Activated CD4-positive, alpha-beta T cell treated with anti-CD3 and anti-CD28 coated beads for 4 hours (primary cell): ENCODE data around the gene NUP160.
"Not testable (repeated sequence)": the region's sequence is repeated elsewhere in the genome, so short reads cannot be mapped to it uniquely, and the experiment has no call there.

Source experiments
- DNase-seq, 2 donors: peaks; one replicate each; pipeline ENCODE4 v3.0.0-alpha.2; 2020

NUP160 gene

DNA sequence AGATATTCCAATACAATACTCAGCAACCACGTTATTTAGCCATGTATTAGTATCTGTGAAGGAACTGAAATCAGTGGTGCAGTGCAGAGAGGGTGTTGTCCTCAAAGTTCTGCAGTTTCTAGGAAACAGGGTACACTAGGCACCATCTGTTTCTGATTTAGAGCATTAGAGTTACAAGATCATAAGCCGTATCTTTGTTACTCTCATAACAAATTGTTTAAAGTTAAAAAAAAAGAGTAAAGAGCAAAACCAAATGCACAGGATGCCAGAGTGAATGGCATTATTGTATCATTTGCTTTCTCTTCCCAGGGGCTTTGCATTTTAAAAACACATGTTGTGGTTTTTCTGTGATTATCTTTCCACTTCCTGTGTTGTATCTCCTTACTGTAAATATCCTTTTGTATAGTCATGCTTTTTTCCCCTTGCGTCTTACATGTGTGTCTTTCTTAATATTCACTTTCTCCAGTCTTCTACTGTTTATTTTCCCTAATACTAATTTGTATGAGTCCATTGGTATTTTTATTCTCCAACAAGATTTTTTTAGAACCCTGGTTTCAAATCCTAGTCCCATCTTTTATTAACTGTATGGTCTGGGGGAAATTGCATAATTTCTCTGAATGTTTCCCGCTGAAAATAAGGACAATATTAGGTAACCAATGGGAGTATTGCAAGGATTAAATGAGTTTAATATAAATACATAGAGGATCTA, 15.2 kb upstream of the NUP160 start:
- DNase-seq: no peak

DNA sequence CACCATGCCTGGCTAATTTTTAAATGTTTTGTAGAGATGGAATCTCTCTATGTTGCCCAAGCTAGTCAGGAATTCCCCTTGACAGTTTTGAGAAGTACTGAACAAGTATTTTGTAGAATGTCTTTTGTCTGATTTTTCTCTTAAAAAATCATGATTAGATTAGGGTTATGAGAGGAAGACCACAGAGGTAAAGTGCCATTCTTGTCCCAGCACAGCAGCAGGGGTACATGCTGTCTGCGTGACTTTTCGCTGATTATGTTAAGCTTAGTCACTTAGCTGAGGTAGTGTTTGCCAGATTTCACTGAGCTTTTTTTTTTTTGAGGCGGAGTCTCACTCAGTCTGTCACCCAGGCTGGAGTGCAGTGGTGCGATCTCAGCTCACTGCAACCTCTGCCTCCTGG, 13.6 kb upstream of the NUP160 start:
- no peak for DNase-seq

- no peak for DNase-seq
These were observed 12.4 kb upstream of the NUP160 start for GRCh38 chr11:47860536-47860935.

DNA sequence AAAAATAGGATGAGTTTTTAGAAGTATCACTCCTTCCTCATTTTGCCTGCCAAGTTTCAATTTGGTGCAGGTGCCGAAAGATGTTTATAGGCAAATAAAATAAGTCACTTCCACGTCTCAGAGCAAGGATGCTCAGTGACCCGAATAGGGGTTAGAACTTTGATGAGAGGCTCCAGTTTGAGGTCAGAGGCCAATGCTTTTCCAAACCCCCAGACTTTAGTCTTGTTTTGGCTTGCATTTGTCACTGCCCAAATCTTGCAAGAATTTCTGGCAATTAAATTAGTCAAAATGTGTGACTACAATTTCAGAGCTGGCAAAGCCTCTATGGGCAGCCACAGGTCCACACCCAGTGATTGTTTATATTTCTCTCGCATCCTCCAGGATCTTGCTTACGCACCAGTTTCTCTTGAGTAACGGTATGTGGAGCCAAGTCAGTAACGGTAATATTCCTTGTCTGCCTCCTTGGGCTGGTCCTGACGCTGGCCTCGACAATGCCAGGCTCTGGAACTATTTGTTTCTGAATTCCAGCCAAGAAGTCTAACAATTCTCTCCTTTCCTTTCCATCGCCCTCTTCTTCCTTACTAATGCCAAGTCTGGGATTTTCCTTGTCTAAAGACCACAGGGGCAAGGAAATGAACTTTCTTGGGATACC, 9.9 kb upstream of the NUP160 start:
- no peak for DNase-seq

DNA sequence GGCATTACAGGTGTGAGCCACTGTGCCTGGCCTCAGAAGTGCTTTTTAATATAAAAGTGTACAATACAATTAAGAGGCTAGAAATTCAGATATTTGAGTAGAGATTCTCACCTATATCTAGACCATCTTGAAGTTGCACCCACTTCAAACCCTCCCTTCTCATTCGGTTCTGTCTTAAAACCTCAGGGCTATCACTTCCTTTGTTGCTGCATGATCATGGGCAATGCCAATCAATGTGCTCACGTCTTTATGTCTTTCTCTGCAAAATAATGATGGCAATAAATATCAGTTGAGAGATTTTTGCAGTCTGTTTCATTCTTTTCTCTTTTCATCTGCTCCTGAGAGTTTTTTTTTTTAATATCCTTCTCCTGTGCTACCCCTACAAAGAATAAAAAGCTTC, 9.3 kb upstream of the NUP160 start:
- no peak for DNase-seq

DNA sequence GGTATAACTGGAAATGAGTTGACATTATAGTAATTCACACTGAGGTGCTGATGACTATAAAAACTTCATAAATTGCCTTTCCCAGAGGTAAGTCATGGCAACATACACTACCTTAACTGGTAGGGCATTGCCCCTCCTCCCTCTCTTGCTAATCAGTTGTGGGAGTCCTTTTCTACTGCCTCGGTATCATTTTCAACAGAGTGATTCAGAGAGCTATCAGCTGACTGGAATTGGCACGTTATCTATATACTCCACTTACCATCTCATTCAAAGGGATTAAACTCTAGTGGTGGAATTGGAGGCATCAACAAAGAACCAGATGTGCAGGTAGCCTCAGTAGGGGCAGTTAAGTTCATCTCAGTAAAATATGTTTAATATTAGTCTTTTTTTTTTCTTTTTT, 8.0 kb upstream of the NUP160 start:
- no peak for DNase-seq

DNA sequence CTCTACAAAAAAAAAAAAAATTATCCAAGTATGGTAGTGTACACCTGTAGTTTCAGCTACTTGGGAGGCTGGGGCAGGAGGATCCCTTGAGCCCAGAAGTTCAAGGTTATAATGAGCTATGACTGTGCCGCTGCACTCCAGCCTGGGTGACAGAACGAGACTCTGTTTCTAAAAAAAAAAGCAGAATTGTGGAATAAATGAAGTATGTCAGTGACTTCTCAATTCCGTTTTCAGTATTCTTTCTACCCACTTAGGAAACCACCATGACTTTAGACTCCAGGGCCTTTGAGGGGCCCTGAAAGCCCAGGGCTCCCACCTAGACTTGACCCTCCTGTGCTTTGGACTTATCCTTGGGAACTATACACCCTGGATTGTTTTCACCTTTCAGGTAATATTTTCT, 6.5 kb upstream of the NUP160 start:
- DNase-seq: no peak

GRCh38 chr11:47852053-47852452, 3.9 kb upstream of the NUP160 start:
- DNase-seq: no peak

DNA sequence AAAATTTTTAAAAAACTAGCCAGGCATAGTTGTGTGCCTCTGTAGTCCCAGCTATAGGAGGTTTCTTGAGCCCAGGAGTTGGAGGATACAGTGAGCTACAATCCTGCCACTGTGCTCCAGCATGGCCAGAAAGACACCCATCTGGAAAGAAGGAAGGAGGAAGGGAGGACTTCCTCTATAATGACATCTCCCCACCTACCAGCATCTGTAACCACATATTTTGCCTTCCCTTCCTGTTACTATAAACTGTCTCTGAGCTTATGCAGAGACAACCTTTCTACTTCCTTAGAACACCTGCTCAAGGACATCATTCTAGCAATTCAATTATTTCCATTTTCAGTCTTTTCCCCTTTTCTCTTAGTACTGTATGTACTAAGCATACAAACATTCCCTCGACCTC, 2.2 kb upstream of the NUP160 start:
- DNase-seq: no peak

GRCh38 chr11:47848700-47849155, 578 bp upstream of the NUP160 start:
- no peak for DNase-seq

DNA sequence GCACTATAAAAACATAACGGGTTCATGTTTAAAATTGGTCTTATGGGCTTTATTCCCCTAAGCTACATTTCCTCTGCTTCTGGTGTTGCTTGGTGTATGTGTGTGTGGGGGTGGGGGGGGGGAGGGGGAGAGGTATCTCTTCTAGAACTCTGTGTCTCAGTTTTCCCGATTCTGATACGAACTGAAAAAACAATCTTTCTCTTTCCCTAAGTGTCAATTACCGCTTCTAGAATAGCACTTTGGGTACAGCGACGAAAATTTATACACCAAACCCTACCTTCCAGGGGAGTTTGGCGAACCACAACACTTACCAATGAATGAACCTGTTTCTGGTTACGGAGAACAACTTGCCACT, 636 bp downstream of the NUP160 start:
- DNase-seq: no peak

DNA sequence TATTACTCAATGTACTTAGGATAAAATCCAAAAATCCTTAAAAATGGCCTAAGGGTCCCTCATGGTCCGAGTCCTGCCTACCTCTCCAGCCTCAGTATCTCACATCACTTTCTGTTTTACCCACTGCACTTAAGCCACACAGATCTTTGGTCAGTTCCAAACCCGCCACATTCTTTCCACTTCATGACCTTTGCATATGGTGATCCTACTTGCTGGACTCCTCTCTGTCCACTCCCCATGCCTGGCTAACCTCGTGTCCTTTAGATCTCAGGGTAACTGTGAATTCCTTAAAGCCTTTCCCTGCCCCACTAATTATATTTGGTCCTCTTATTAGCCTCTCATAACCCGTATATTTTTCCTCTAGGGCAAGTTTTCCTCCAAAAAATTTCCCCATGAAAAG, 1.2 kb downstream of the NUP160 start:
- DNase-seq: no peak

GRCh38 chr11:47843361-47844055, 4.6 kb downstream of the NUP160 start:
- no peak for DNase-seq

- DNase-seq: no peak
These were observed 5.4 kb downstream of the NUP160 start for GRCh38 chr11:47842749-47843148.

DNA sequence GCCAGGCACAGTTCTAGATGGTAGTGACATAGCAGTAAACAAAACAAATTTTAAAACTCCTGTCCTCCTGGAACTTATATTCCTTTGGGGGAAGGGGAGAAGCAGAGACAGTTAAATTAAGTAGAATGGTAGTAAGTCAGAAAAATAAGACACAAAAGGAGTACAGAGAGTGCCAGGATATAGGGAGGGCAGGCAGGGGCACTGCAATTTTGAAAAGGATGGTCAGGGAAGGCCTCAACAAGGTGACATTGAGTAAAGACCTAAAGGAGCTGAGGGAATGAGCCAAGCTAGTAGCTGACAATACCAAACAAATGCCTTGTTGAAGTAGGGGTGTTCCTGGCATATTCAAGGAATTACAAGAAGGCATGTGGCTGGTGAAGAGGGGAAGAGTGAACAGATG, 10.2 kb downstream of the NUP160 start:
- DNase-seq: no peak

- no peak for DNase-seq
These were observed 10.9 kb downstream of the NUP160 start for GRCh38 chr11:47837292-47837691.

- DNase-seq: not testable (repeated sequence)
These were observed 18.1 kb downstream of the NUP160 start for GRCh38 chr11:47830013-47830412.

DNA sequence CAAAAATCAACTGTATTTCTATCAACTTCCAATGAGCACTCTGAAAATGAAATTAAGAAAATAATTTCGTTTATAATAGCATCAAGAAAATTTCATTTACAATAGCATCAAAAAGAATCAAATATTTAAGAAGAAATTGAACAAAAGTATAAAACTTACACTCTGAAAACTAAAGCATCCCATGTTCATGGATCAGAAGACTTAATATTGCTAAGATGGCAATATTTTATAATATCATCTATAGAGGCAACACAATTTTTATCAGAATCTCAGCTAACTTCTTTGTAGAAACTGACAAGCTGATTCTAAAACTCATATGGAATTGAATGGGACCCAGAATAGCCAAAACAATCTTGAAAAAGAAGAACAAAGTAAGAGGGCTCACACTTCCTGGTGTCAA, 19.9 kb downstream of the NUP160 start:
- DNase-seq: no peak

DNA sequence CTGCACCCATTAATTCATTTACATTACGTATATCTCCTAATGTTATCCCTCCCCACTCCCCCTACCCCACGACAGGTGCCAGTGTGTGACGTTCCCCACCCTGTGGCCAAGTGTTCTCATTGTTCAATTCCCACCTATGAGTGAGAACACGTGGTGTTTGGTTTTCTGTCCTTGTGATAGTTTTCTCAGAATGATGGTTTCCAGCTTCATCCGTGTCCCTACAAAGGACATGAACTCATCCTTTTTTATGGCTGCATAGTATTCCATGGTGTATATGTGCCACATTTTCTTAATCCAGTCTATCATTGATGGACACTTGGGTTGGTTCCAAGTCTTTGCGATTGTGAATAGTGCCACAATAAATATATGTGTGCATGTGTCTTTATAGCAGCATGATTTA, 25.5 kb downstream of the NUP160 start:
- DNase-seq: not testable (repeated sequence)

GRCh38 chr11:47819743-47820142, 28.4 kb downstream of the NUP160 start:
- DNase-seq: no peak

GRCh38 chr11:47800759-47801158, 47.4 kb downstream of the NUP160 start:
- no peak for DNase-seq

DNA sequence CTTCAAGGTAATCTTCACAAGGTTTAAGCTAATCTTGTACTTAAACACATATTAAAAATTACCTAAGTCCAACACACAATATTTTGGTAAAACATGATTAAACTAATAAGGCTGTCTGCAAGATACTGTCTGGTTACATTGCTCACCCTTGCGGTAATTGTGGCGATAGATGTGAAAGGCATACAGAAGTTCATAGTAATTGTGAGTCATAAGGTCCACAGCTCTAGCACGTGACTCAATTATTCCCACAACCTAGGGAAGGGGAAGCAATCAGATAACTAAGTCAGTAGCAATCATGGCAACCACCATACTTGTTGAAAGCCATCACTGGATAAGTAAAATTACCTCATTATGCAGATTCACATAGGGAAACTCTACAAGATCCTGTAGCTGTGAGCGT, 50.5 kb downstream of the NUP160 start:
- peak; percentile 37 to 55 for DNase-seq

GRCh38 chr11:47791774-47792430, 56.2 kb downstream of the NUP160 start:
- no peak for DNase-seq

DNA sequence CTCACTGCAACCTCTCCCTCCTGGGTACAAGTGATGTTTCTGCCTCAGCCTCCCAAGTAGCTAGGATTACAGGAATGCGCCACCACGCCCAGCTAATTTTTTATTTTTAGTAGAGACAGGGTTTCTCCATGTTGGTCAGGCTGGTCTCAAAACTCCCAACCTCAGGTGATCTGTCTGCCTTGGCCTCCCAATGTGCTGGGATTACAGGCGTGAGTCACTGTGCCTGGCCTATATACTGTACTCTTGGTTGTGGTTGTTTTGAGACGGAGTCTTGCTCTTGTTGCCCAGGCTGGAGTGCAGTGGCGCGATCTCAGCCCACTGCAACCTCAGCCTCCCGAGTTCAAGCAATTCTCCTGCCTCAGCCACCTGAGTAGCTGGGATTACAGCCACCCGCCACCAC, 58.1 kb downstream of the NUP160 start:
- not testable (repeated sequence) for DNase-seq
